HG02642 (cell line): ENCODE results near the gene LRFN2.

ENCODE experiments used
- ATAC-seq: cut with Tn5 transposase; IDR thresholded peaks from one replicate; pipeline ENCODE4 v1.9.1; 2021; ENCODE audit warnings: mild to moderate bottlenecking; ENCODE audit not compliant: unreplicated experiment, poor library complexity

Gene LRFN2

GRCh38 chr6:40523505-40524172, 63.5 kb downstream of the LRFN2 start:
- ATAC-seq = no peak

DNA sequence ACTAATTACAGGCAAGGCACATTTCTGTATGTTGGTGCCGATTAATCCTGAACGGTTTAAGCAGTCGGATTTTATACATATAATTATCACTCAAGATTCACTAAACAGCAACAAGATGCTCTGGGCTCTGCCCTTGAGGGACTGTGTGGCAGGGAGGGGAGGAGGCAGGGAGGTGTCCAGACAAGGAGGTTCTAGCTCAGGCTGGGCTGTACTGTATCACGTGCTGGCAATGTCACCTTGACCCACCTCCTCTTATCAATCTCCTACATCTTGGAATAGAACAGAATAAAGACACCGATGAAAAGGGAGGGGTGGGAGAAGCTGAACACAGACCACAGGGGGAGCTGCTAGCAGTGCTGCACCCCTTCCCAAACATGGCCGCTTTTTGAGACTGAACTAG, 65.7 kb downstream of the LRFN2 start:
- no peak for ATAC-seq

GRCh38 chr6:40520678-40521077, 66.5 kb downstream of the LRFN2 start:
- ATAC-seq = no peak

GRCh38 chr6:40520084-40520483, 67.1 kb downstream of the LRFN2 start:
- no peak for ATAC-seq

GRCh38 chr6:40517654-40518053, 69.5 kb downstream of the LRFN2 start:
- no peak for ATAC-seq

DNA sequence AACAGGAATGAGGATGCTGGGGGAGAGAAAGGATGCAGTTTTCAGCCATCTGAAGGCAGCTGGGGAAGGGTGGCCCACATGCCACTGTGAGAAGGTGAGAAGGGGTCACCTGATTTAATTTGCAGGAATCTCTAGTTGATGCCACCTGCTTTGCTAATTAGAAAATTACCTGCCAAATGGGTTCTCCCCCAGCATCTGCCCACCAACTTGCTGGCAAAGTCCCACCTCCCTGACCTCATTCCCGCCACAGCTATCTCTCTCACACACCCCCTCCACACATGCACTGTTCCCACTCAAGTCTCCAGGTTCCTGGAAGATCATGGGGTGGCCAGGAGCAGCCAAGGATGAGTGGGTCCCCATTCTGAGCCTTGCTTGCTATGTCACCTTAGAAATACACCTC, 70.7 kb downstream of the LRFN2 start:
- no peak for ATAC-seq

- no peak for ATAC-seq
Observed at GRCh38 chr6:40512340-40512739, 74.8 kb downstream of the LRFN2 start.

DNA sequence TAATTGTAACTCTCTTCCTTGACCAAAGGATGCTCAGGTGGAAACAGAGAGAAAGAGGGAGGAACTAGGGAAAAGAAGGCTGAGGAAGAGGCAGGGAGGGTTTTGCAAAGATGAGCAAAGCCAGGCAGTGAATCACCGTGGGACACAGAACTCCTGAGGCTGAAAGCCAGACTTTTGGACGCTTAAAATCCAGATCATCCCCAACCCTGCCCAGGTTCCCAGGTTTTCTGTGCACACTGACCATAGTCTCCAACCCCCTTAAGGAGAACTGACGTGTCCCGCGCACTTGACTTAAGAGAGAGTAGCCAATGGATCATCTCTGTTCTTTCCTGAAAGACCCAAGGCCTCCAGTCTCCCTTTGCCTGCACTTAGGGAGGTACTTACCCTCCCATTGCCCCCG, 75.3 kb downstream of the LRFN2 start:
- ATAC-seq = no peak

DNA sequence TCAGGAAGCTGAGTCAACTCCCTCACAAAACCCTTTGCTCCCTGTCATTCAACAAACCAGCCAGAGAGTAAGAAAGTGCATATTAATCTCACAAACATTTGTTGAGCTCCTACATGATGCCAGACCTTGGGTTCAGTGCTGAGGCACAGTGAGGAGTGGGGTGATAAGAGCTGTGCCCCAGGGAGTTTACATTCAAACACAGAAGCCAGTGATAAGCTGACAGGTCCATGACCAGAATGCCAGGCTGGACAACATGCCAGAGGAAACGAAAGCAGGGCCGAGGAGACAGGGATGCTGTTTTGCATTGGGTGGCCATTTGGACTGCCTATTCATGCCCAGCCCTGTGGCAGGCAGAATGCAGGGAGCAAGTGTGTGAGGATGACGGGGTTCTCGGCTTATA, 76.7 kb downstream of the LRFN2 start:
- no peak for ATAC-seq

DNA sequence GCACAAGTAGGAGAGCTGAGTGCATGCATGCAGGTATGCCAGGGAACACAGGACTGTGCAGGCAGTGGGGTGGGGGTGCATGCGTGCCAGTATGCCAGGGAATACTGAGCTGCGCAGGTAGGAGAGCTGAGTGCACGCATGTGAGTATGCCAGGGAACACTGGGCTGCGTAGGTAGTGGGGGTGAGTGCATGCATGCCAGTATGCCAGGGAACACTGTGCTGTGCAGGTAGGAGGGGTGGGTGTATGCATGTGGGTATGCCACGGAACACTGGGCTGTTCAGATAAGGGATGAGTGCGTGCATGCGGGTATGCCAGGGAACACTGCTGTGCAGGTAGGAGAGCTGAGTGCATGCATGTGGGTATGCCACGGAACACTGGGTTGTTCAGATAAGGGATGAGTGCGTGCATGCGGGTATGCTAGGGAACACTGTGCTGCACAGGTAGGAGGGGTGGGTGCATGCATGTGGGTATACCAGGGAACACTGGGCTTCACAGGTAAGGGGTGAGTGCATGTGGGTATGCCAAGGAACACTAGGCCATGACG, 77.4 kb downstream of the LRFN2 start:
- ATAC-seq = no peak

DNA sequence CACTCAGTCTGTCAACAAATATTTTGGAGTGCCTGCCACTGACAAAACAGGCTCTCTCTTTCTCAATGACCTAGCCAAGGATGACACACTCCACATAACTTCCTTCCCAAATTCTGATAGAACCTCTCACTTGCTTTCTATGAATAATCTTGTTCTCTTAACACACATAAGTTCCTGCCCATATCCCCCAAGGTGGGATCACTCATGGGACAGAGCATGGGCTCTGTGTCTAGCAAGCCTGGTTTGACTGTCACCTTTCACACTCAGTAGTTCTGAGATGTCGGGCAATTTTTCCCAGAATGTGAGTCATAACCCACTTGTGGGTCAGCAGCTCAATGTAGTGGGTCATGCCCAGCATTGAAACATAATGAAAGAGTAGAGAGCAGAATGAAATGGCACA, 78.1 kb downstream of the LRFN2 start:
- ATAC-seq = no peak

DNA sequence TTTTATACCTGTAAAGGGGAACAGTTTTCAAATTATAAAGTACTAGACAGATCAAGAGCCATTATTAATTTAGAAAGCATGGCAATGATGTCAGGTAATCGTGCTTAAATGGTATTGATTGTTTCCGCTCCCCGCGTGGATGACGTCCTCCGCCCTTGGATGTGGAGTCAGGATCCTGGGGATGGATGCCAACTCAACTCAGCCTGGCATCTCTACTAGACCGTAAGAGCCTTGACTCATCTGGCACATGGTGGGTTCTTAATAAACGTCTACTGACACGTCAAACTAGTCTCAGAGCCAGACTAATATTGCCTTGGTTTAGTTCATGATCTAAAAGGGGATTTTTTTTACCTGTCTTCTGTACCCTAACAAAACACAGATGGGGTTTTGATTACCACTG, 80.2 kb downstream of the LRFN2 start:
- no peak for ATAC-seq

DNA sequence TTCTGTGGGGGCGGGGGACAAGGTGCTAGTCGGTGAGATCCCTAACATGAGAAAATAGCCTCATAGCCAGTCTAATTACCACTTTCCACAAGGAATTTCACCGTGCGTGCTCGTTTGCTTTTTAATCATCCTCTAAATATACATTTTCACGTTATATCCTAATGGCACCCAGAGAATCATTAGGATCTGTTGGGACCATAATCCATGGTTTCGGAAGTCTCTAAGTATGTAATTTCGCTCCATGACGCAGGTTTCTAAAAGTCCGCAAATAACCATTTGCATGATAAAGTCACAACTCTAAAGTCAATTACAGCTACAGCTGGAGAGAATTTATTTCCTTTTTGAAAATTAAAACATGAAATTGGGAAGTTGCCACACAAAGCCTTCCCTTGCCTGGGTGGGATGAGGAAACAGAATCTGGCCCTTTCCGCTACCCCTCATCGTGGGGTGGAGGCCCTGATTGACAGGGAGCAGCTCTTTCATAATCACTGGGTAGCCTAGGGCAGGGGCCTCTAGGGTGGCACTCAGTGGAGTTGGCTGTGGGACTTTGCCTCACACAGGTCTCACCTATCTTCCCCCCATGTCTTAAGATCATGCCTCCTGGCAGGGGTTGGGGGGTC, 81.9 kb downstream of the LRFN2 start:
- ATAC-seq = no peak

GRCh38 chr6:40504274-40504673, 82.9 kb downstream of the LRFN2 start:
- ATAC-seq = no peak

DNA sequence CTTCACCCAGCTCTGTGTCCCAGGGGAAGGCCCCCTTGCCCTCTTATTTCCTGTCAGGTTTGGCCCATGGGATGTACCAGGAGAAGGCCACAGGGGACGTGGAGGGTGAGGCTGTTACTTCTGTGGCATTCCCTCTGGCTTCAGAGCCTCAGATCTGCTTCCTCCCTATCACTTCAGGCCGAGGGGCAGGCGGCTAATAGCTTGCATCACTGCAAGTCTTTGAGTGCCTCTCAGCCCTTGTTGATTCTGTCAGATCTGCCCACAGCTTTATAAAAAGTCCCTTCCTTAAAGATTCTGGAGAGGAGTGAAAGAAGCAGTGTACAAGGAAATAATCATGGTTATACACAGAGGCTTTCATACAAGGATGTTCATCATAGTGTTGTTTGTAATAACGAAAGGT, 86.9 kb downstream of the LRFN2 start:
- no peak for ATAC-seq

GRCh38 chr6:40499215-40499614, 87.9 kb downstream of the LRFN2 start:
- ATAC-seq = no peak

GRCh38 chr6:40498148-40498547, 89.0 kb downstream of the LRFN2 start:
- ATAC-seq = no peak

GRCh38 chr6:40492187-40492586, 95.0 kb downstream of the LRFN2 start:
- ATAC-seq = no peak

DNA sequence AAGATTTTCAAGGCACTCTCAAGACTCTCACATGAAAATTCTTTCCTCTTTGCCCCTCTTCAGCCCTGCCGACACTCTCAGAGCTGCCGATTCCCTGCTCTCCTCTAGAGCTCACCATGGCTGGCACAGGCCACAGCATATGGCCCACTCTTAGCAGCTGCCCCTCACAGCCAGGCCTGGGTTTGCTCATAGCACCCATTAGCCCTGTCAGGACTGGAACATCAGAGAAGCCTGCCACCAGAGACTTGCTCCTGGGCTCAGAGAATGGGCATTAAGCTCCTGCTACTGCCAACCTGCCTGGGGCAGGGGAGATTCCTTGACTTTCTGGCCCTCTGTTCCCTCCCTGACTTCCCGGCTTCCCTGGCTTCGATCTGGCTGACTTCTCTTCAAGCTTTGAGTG, 96.7 kb downstream of the LRFN2 start:
- ATAC-seq = no peak

- ATAC-seq = no peak
Observed at GRCh38 chr6:40489798-40490197, 97.4 kb downstream of the LRFN2 start.

GRCh38 chr6:40486576-40486975, 100.6 kb downstream of the LRFN2 start:
- ATAC-seq = no peak

- ATAC-seq = no peak
Observed at GRCh38 chr6:40485795-40486194, 101.4 kb downstream of the LRFN2 start.
